Astrocyte (in vitro differentiated cells and primary cell): Measurements from ENCODE around the gene SETD2. TPM values are rescaled to one million over a fixed set of nuclear protein-coding genes. Genes with fewer than 3 reads are reported as not detected.
A peak's percentile ranks its signal among the peaks of the same experiment; 100 is the strongest.

ENCODE experiments used
- DNase-seq: peaks from one replicate; pipeline ENCODE4 v3.0.0-alpha.2; 2010; ENCODE audit warnings: low read depth
- FAIRE-seq: peaks from 2 replicates; lab custom pipeline; 2011; peaks lifted over from hg19 to GRCh38; lab: Jason Lieb, UNC
- H2AFZ ChIP-seq: 2 replicates; pipeline ENCODE4 v1.6.0; 2012; ENCODE audit warnings: low read depth, low read length, inconsistent platforms
- H3K27ac ChIP-seq: 2 replicates; pipeline ENCODE4 v1.5.1; 2011; ENCODE audit warnings: low read depth, low read length, inconsistent platforms
- H3K27me3 ChIP-seq: 2 replicates; pipeline ENCODE4 v1.6.0; 2011; ENCODE audit warnings: low read length, inconsistent platforms; ENCODE audit not compliant: insufficient read depth
- H3K36me3 ChIP-seq: 2 replicates; pipeline ENCODE4 v1.5.1; 2011; ENCODE audit warnings: low read length, inconsistent platforms; ENCODE audit not compliant: insufficient read depth
- H3K4me1 ChIP-seq: 2 replicates; pipeline ENCODE4 v1.5.1; 2011; ENCODE audit warnings: low read length, inconsistent platforms; ENCODE audit not compliant: insufficient read depth
- H3K4me2 ChIP-seq: 2 replicates; pipeline ENCODE4 v1.6.0; 2012; ENCODE audit warnings: low read length, inconsistent platforms
- H3K4me3 ChIP-seq: 2 replicates; pipeline ENCODE4 v1.5.1; 2011; ENCODE audit warnings: low read depth, mild to moderate bottlenecking, low read length, inconsistent platforms; ENCODE audit not compliant: insufficient read depth
- H3K79me2 ChIP-seq: 2 replicates; pipeline ENCODE4 v1.6.0; 2012; ENCODE audit warnings: mild to moderate bottlenecking, low read length, inconsistent platforms; ENCODE audit not compliant: insufficient read depth
- H3K9ac ChIP-seq: 2 replicates; pipeline ENCODE4 v1.6.0; 2012; ENCODE audit warnings: mild to moderate bottlenecking, low read length, inconsistent platforms
- H3K9me3 ChIP-seq: 2 replicates; pipeline ENCODE4 v1.5.1; 2012; ENCODE audit warnings: low read depth, mild to moderate bottlenecking, low read length, inconsistent platforms; ENCODE audit not compliant: insufficient read depth
- H4K20me1 ChIP-seq: 2 replicates; pipeline ENCODE4 v1.6.0; 2012; ENCODE audit warnings: low read length, inconsistent platforms; ENCODE audit not compliant: insufficient read depth
- H3K27ac Mint-ChIP-seq: one replicate; pipeline ENCODE4 v1.8.0; 2021; ENCODE audit warnings: mild to moderate bottlenecking, mixed read lengths; ENCODE audit not compliant: unreplicated experiment
- H3K27me3 Mint-ChIP-seq: one replicate; pipeline ENCODE4 v1.8.0; 2021; ENCODE audit warnings: low read depth, mixed read lengths; ENCODE audit not compliant: unreplicated experiment
- H3K36me3 Mint-ChIP-seq: one replicate; pipeline ENCODE4 v1.8.0; 2021; ENCODE audit warnings: low read depth, mixed read lengths; ENCODE audit not compliant: unreplicated experiment
- H3K4me1 Mint-ChIP-seq: one replicate; pipeline ENCODE4 v1.8.0; 2021; ENCODE audit warnings: low read depth, mixed read lengths; ENCODE audit not compliant: unreplicated experiment
- H3K4me3 Mint-ChIP-seq: one replicate; pipeline ENCODE4 v1.8.0; 2021; ENCODE audit warnings: mild to moderate bottlenecking, moderate library complexity, mixed read lengths; ENCODE audit not compliant: unreplicated experiment
- H3K9me3 Mint-ChIP-seq: one replicate; pipeline ENCODE4 v1.8.0; 2021; ENCODE audit warnings: mild to moderate bottlenecking, mixed read lengths; ENCODE audit not compliant: unreplicated experiment
- EZH2 ChIP-seq: IDR thresholded peaks from 2 replicates; pipeline ENCODE4 v1.6.1; 2012; ENCODE audit warnings: mild to moderate bottlenecking, low read length, inconsistent platforms; ENCODE audit not compliant: insufficient read depth
- total RNA-seq: library from RNA; stranded (reverse); gene quantifications from 2 replicates; pipeline ENCODE4 v1.2.1, GENCODE V29; 2021
- TF ChIP-seq, protein P1 (sequence below): IDR thresholded peaks from 2 replicates; pipeline ENCODE4 v1.5.1; 2011; ENCODE audit warnings: low read depth, mild to moderate bottlenecking, inconsistent platforms, low read length, moderate library complexity; ENCODE audit not compliant: insufficient read depth

The SETD2 gene
- total RNA-seq, 1 donor from 2014 or later: 46.5 TPM

DNA sequence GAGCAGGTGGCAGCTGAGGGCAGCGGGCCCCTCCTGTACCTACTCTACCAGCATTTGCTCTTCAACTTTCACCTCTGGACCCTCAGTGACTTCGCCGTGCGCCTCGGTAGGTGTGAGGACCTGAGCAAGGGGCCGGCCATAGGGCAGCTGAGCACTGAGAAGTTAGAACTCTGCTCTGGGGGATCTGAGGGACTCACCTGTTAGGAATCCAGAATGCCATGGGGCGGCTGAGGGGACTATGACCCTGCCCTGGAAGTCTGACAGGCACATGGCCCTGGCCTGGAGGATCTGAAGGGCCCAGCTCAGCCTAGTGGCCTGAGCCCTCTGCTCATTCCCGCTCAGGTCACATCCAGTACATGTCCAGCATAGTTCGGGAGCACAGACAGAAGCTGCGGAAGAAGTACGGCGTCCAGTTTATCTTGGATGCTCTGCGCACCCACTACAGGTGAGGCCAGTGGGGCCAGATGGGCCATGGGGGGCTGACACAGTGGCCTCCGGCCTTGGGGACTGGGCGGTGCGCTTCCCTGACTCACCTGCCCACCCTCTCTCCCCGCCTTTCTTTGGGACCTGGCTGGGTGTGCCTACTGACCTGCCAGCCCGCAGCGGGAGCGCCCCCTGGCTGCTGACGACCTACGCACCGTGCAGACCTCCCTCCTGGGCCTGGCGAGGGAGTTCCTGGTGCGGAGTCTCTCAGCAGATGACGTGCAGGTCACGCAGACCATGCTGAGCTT is 165.6 kb downstream of the SETD2 start:
- H3K4me2 ChIP-seq: no peak overlapping the region
- H4K20me1 ChIP-seq: no peaks in the 10 kb centered on the region
- Mint-ChIP-seq H3K4me1 (peaks cover 2% of the 10 kb centered on the region), H3K9me3 (peaks cover 2% of the 10 kb centered on the region), H3K27ac (peak overlapping the region; percentile 86), H3K36me3 (peaks cover 11% of the 10 kb centered on the region), H3K4me3 (no peak overlapping the region), H3K27me3 (peaks cover 4% of the 10 kb centered on the region)
- H3K27me3 ChIP-seq: no peaks in the 10 kb centered on the region
- no peak for TF ChIP-seq EZH2
- TF ChIP-seq, protein P1, sequence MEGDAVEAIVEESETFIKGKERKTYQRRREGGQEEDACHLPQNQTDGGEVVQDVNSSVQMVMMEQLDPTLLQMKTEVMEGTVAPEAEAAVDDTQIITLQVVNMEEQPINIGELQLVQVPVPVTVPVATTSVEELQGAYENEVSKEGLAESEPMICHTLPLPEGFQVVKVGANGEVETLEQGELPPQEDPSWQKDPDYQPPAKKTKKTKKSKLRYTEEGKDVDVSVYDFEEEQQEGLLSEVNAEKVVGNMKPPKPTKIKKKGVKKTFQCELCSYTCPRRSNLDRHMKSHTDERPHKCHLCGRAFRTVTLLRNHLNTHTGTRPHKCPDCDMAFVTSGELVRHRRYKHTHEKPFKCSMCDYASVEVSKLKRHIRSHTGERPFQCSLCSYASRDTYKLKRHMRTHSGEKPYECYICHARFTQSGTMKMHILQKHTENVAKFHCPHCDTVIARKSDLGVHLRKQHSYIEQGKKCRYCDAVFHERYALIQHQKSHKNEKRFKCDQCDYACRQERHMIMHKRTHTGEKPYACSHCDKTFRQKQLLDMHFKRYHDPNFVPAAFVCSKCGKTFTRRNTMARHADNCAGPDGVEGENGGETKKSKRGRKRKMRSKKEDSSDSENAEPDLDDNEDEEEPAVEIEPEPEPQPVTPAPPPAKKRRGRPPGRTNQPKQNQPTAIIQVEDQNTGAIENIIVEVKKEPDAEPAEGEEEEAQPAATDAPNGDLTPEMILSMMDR: peak; percentile 48
- no peak overlapping the region for H3K9ac ChIP-seq
- no peak for DNase-seq
- H2AFZ ChIP-seq: no peak overlapping the region
- H3K36me3 ChIP-seq: no peaks in the 10 kb centered on the region
- no peaks in the 10 kb centered on the region for H3K4me1 ChIP-seq
- H3K4me3 ChIP-seq: no peak overlapping the region
- no peak for FAIRE-seq
- no peaks in the 10 kb centered on the region for H3K9me3 ChIP-seq
- H3K79me2 ChIP-seq: no peaks in the 10 kb centered on the region
- no peak overlapping the region for H3K27ac ChIP-seq

DNA sequence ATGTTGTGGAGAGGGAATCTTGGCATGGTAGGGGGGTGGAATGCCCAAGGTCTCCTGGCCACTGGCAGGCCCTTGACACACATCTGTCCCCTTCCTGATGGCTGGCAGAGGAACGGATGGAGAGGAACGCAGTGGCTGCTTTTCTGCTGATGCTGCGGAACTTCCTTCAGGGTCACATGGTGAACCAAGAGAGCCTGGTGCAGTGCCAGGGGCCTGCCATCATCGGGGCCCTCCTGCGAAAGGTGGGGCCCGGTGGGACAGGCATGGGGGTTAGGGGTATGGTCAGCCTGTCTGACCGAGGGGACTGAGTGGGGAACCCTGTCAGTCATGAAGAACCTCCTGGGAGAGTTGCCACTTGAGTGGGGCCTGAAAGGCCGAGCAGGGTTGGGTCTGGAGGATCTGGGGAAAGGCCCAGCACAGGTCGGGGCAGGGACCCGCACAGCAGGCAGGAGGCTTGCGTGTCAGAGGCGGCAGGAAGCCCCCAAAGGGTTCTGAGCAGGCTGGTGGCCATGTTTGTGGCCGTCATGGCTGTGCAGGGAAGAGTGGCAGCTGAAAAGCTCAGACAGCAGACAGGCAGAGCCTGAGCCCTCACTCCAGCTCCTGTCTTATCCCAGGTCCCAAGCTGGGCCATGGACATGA is 166.3 kb downstream of the SETD2 start:
- Histone ChIP-seq H3K4me1 (no peaks in the 10 kb centered on the region), H3K4me3 (no peak overlapping the region), H3K9me3 (no peaks in the 10 kb centered on the region), H3K79me2 (no peaks in the 10 kb centered on the region), H3K9ac (no peak overlapping the region), H3K27ac (no peak overlapping the region), H3K27me3 (no peaks in the 10 kb centered on the region), H3K36me3 (no peaks in the 10 kb centered on the region), H2AFZ (no peak overlapping the region), H3K4me2 (no peak overlapping the region), H4K20me1 (no peaks in the 10 kb centered on the region)
- H3K4me3 Mint-ChIP-seq: no peak overlapping the region
- FAIRE-seq (no peak), DNase-seq (no peak)
- peaks cover 11% of the 10 kb centered on the region for H3K36me3 Mint-ChIP-seq
- H3K9me3 Mint-ChIP-seq: peaks cover 2% of the 10 kb centered on the region
- H3K27ac Mint-ChIP-seq: peak overlapping the region; percentile 86
- H3K27me3 Mint-ChIP-seq: peaks cover 4% of the 10 kb centered on the region
- peaks cover 2% of the 10 kb centered on the region for H3K4me1 Mint-ChIP-seq
- no peak for TF ChIP-seq EZH2
- TF ChIP-seq, protein P1: no peak
